HepG2 (cell line): ENCODE results near the gene EPB41L3.

Experiments
- CTCF ChIP-seq: sonication (generic); formaldehyde crosslinking; IDR thresholded peaks from 2 replicates; pipeline ENCODE4 v1.5.0; 2020; ENCODE audit warnings: mild to moderate bottlenecking, missing genetic modification reagents, moderate library complexity
- NBN ChIP-seq: fragments of 450-650 bp; conservative IDR thresholded peaks from 2 replicates; pipeline ENCODE4 v1.6.1; 2017

GRCh38 chr18:5425721-5426120, 118.1 kb downstream of the EPB41L3 start:
- TF ChIP-seq CTCF = no peak
- TF ChIP-seq NBN = no peak
